Renal pelvis (tissue), 4 donors: ENCODE measurements around the gene MGAT5. TPM values are rescaled to one million over a fixed set of nuclear protein-coding genes. Genes with fewer than 3 reads are reported as not detected.

ENCODE experiments used
- DNase-seq: peaks from one replicate; pipeline ENCODE4 v3.0.0-alpha.2; 2013
- polyA plus RNA-seq, 3 donors: library from polyadenylated mRNA; unstranded; fragments of 120-200 nt; gene quantifications; one replicate each; pipeline ENCODE4 v1.2.1, GENCODE V29; 2013; ENCODE audit not compliant: insufficient read length in 3 of 3

The MGAT5 gene
- polyA plus RNA-seq, 3 donors: 44.3 to 47.4 (median 46.4) TPM

- DNase-seq: peak; percentile 48
Measured at GRCh38 chr2:134446383-134447017, 192.6 kb downstream of the MGAT5 start.

- no peak for DNase-seq
Measured at GRCh38 chr2:134447669-134448068, 193.8 kb downstream of the MGAT5 start.

GRCh38 chr2:134448650-134449049 lies 194.8 kb downstream of the MGAT5 start:
- DNase-seq: no peak

GRCh38 chr2:134449157-134449556 lies 195.3 kb downstream of the MGAT5 start:
- DNase-seq: no peak

GRCh38 chr2:134449751-134450513 lies 196.1 kb downstream of the MGAT5 start:
- no peak for DNase-seq

GRCh38 chr2:134451347-134451630 lies 197.4 kb downstream of the MGAT5 start:
- DNase-seq: no peak

GRCh38 chr2:134452042-134452733 lies 198.3 kb downstream of the MGAT5 start:
- DNase-seq: no peak

- no peak for DNase-seq
Measured at GRCh38 chr2:134453476-134453875, 199.6 kb downstream of the MGAT5 start.

GRCh38 chr2:134453973-134454372 lies 200.1 kb downstream of the MGAT5 start:
- DNase-seq: no peak

GRCh38 chr2:134454426-134454825 lies 200.6 kb downstream of the MGAT5 start:
- DNase-seq: no peak

- no peak for DNase-seq
Measured at GRCh38 chr2:134454931-134455330, 201.1 kb downstream of the MGAT5 start.

- no peak for DNase-seq
Measured at GRCh38 chr2:134455426-134455825, 201.6 kb downstream of the MGAT5 start.

- DNase-seq: no peak
Measured at GRCh38 chr2:134457353-134457752, 203.5 kb downstream of the MGAT5 start.

- no peak for DNase-seq
Measured at GRCh38 chr2:134457765-134458472, 204.0 kb downstream of the MGAT5 start.

- DNase-seq: no peak
Measured at GRCh38 chr2:134458473-134458853, 204.6 kb downstream of the MGAT5 start.

- DNase-seq: no peak
Measured at GRCh38 chr2:134458950-134459349, 205.1 kb downstream of the MGAT5 start.

- no peak for DNase-seq
Measured at GRCh38 chr2:134459706-134460406, 206.0 kb downstream of the MGAT5 start.

- peak; percentile 53 for DNase-seq
Measured at GRCh38 chr2:134460583-134460998, 206.7 kb downstream of the MGAT5 start.

GRCh38 chr2:134461511-134461910 lies 207.6 kb downstream of the MGAT5 start:
- no peak for DNase-seq

- no peak for DNase-seq
Measured at GRCh38 chr2:134462275-134462674, 208.4 kb downstream of the MGAT5 start.

- DNase-seq: no peak
Measured at GRCh38 chr2:134462791-134463698, 209.2 kb downstream of the MGAT5 start.
